SK-N-SH (cell line): ENCODE data around the gene PRG3. TPM values are rescaled to one million over a fixed set of nuclear protein-coding genes. Genes with fewer than 3 reads are reported as not detected.

Experiments used
- CTCF ChIA-PET: fragments of 300-600, 350-600 bp; formaldehyde crosslinking; extraction: SDS; loops from one replicate; lab custom pipeline; 2021; lab: Yijun Ruan, JAX
- POLR2A ChIA-PET: fragments of 350-600 bp; sonication (Branson Sonifier 250); formaldehyde crosslinking; extraction: SDS; loops from one replicate; lab custom pipeline; 2020; ENCODE audit warnings: antibody characterized with exemption, inconsistent platforms; lab: Yijun Ruan, JAX
- DNase-seq: peaks from one replicate; pipeline ENCODE4 v3.0.0; 2012
- H2AFZ ChIP-seq: fragments of 200-600 bp; sonication (generic); 2 replicates; pipeline ENCODE4 v1.8.1; 2016; ENCODE audit warnings: antibody characterized with exemption, mild to moderate bottlenecking, low read depth
- H3F3A ChIP-seq: fragments of 200-600 bp; sonication (generic); replicated peaks from 2 replicates; pipeline ENCODE3; 2016; ENCODE audit warnings: antibody characterized with exemption, mild to moderate bottlenecking; ENCODE audit not compliant: insufficient read depth
- H3K27ac ChIP-seq, 2 experiments: fragments of 200-500 bp in 1 of 2; fragments of 200-600 bp in 1 of 2; sonication (Bioruptor generic) in 1 of 2; sonication (generic), shearing (Covaris generic) in 1 of 2; 2 replicates each; pipeline versions ENCODE4 v1.5.1 to v1.6.1; 2014 to 2016; ENCODE audit warnings: low read depth in 2 of 2, inconsistent platforms in 1 of 2, low read length in 1 of 2, mild to moderate bottlenecking in 1 of 2, mixed read lengths in 1 of 2
- H3K27me3 ChIP-seq: fragments of 200-600 bp; sonication (generic), shearing (Covaris generic); 2 replicates; pipeline ENCODE4 v1.6.1; 2016; ENCODE audit warnings: mixed run types; ENCODE audit not compliant: insufficient read depth
- H3K36me3 ChIP-seq, 2 experiments: fragments of 200-500 bp in 1 of 2; fragments of 200-600 bp in 1 of 2; sonication (Bioruptor generic) in 1 of 2; sonication (generic) in 1 of 2; replicated peaks in 1 of 2; 2 replicates each; pipeline versions ENCODE3 to v1.5.1; 2014 to 2016; ENCODE audit warnings: low read length in 1 of 2, mild to moderate bottlenecking in 1 of 2; ENCODE audit not compliant: insufficient read depth in 2 of 2, control insufficient read depth in 1 of 2
- H3K4me1 ChIP-seq, 2 experiments: fragments of 200-500 bp in 1 of 2; fragments of 200-600 bp in 1 of 2; sonication (Bioruptor generic) in 1 of 2; sonication (generic), shearing (Covaris generic) in 1 of 2; 2 replicates each; pipeline versions ENCODE4 v1.5.1 to v1.6.1; 2014 to 2016; ENCODE audit warnings: low read depth in 1 of 2, low read length in 1 of 2, mixed run types in 1 of 2; ENCODE audit not compliant: insufficient read depth in 2 of 2, control insufficient read depth in 1 of 2
- H3K4me2 ChIP-seq: fragments of 200-600 bp; sonication (generic), shearing (Covaris generic); 2 replicates; pipeline ENCODE4 v1.6.1; 2017; ENCODE audit warnings: mixed run types
- H3K4me3 ChIP-seq, 2 experiments: fragments of 200-500 bp in 1 of 2; fragments of 200-600 bp in 1 of 2; sonication (Bioruptor generic) in 1 of 2; sonication (generic), shearing (Covaris generic) in 1 of 2; 2 replicates each; pipeline versions ENCODE4 v1.5.1 to v1.8.1; 2014 to 2016; ENCODE audit warnings: low read depth in 2 of 2, inconsistent platforms in 1 of 2, low read length in 1 of 2, mild to moderate bottlenecking in 1 of 2, mixed read lengths in 1 of 2, moderate library complexity in 1 of 2
- H3K79me2 ChIP-seq: fragments of 200-600 bp; sonication (generic); 2 replicates; pipeline ENCODE4 v1.8.1; 2017; ENCODE audit warnings: mild to moderate bottlenecking; ENCODE audit not compliant: insufficient read depth
- H3K9ac ChIP-seq: fragments of 200-600 bp; sonication (generic); 2 replicates; pipeline ENCODE4 v1.6.1; 2017; ENCODE audit warnings: mixed run types
- H3K9me2 ChIP-seq: fragments of 200-600 bp; sonication (generic); 2 replicates; pipeline ENCODE4 v1.6.1; 2017; ENCODE audit warnings: mixed run types
- H3K9me3 ChIP-seq: fragments of 200-600 bp; sonication (generic); 2 replicates; pipeline ENCODE4 v1.6.1; 2017; ENCODE audit warnings: mixed run types, mild to moderate bottlenecking, moderate library complexity
- H4K20me1 ChIP-seq: fragments of 200-600 bp; sonication (generic); 2 replicates; pipeline ENCODE4 v1.6.1; 2017; ENCODE audit warnings: mild to moderate bottlenecking, mixed run types; ENCODE audit not compliant: insufficient read depth
- ELF1 ChIP-seq: IDR thresholded peaks from 2 replicates; pipeline ENCODE4 v1.4.0; 2012
- FOSL2 ChIP-seq: IDR thresholded peaks from 2 replicates; pipeline ENCODE4 v1.4.0; 2012; ENCODE audit warnings: low read depth, mild to moderate bottlenecking, moderate library complexity, borderline replicate concordance
- FOXJ3 ChIP-seq: sonication (generic); formaldehyde crosslinking; IDR thresholded peaks from 2 replicates; pipeline ENCODE4 v1.5.1; 2020; ENCODE audit warnings: mild to moderate bottlenecking, missing genetic modification reagents
- MEF2A ChIP-seq: IDR thresholded peaks from 2 replicates; pipeline ENCODE4 v1.4.0; 2012; ENCODE audit warnings: low read depth, borderline replicate concordance
- MXI1 ChIP-seq: IDR thresholded peaks from 2 replicates; pipeline ENCODE4 v1.6.1; 2012; ENCODE audit warnings: mild to moderate bottlenecking, low read depth, low read length, improper control_type of control experiment
- NRF1 ChIP-seq: IDR thresholded peaks from 2 replicates; pipeline ENCODE4 v1.6.1; 2012; ENCODE audit warnings: low read depth, mild to moderate bottlenecking, low read length
- PBX3 ChIP-seq: IDR thresholded peaks from 2 replicates; pipeline ENCODE4; 2012
- POLR2AphosphoS5 ChIP-seq: IDR thresholded peaks from 2 replicates; pipeline ENCODE4 v1.6.1; 2012; ENCODE audit warnings: low read depth, low read length
- RCOR1 ChIP-seq: fragments of 150-350 bp; IDR thresholded peaks from 2 replicates; pipeline ENCODE4 v1.6.1; 2017; ENCODE audit warnings: antibody characterized with exemption, low read length
- RFX5 ChIP-seq: IDR thresholded peaks from 2 replicates; pipeline ENCODE4 v1.6.1; 2012; ENCODE audit warnings: mild to moderate bottlenecking, improper control_type of control experiment, low read length
- SIN3A ChIP-seq: IDR thresholded peaks from 2 replicates; pipeline ENCODE4 v1.6.1; 2012; ENCODE audit warnings: low read depth, mild to moderate bottlenecking, low read length, moderate library complexity, borderline replicate concordance
- SMC3 ChIP-seq: IDR thresholded peaks from 2 replicates; pipeline ENCODE4 v1.6.1; 2012; ENCODE audit warnings: low read depth, low read length, improper control_type of control experiment
- TAF1 ChIP-seq: IDR thresholded peaks from 2 replicates; pipeline ENCODE4 v1.6.1; 2012; ENCODE audit warnings: low read depth, mild to moderate bottlenecking, low read length, moderate library complexity, borderline replicate concordance
- TCF12 ChIP-seq: IDR thresholded peaks from 2 replicates; pipeline ENCODE4 v1.4.0; 2012
- WGBS: methylation state at CpG from one replicate; pipeline ENCODE4 v1.1.6; 2017; ENCODE audit warnings: low lambda C conversion rate; 5-methylcytosine and 5-hydroxymethylcytosine counted together
- polyA plus RNA-seq, 3 experiments: library from polyadenylated mRNA; depleted of rRNA; stranded (reverse); fragments of >200 nt; gene quantifications; 2 replicates each; pipeline ENCODE4 v1.2.3, GENCODE V29; 2012
- TF ChIP-seq, protein P1 (sequence below): IDR thresholded peaks from 2 replicates; pipeline ENCODE4 v1.6.1; 2012; ENCODE audit warnings: mild to moderate bottlenecking, low read depth, low read length, moderate library complexity
- TF ChIP-seq, protein P2 (sequence below): IDR thresholded peaks from 2 replicates; pipeline ENCODE4 v1.4.0; 2012; ENCODE audit warnings: low read depth

The PRG3 gene
- polyA plus RNA-seq, 1 of the 3 experiments (the other 2 are of a cell fraction), result not detected

DNA sequence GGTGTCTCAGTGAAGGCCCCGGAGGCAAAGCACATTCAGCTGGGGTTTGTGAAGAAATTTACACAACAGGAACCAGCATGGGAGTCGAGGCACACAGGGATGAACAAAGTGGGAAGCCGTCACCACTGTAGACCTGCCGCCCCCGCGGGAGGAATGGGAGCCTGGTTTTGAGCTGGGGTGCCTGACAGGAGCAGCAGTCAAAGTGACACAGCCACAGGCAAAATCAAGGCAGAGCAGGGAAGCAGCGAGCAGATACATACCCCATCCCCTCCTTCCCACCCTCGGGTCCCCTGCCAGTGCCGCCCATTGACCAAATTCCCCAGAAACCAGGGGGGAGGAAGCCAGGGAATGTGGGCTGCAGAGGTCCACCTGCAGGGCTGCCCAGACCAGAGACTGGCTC is 22.0 kb downstream of the PRG3 start:
- H3K9me3 ChIP-seq, result no peaks in the 10 kb centered on the region
- no peak overlapping the region for H2AFZ ChIP-seq
- no peaks in the 10 kb centered on the region for H3K36me3 ChIP-seq
- H3K79me2 ChIP-seq, result no peaks in the 10 kb centered on the region
- WGBS, result 42% methylated on average over 6 of the region's 9 CpGs
- H3K4me2 ChIP-seq, result no peak overlapping the region
- no peak for DNase-seq
- POLR2A ChIA-PET, result no interaction called here
- TF ChIP-seq RFX5 (no peak), POLR2AphosphoS5 (no peak), RCOR1 (no peak), FOSL2 (no peak), MEF2A (no peak), TAF1 (no peak), SMC3 (no peak), SIN3A (no peak), ELF1 (no peak), TCF12 (no peak), NRF1 (no peak), FOXJ3 (CRISPR knock-in tag) (no peak), MXI1 (no peak)
- TF ChIP-seq, protein P1, sequence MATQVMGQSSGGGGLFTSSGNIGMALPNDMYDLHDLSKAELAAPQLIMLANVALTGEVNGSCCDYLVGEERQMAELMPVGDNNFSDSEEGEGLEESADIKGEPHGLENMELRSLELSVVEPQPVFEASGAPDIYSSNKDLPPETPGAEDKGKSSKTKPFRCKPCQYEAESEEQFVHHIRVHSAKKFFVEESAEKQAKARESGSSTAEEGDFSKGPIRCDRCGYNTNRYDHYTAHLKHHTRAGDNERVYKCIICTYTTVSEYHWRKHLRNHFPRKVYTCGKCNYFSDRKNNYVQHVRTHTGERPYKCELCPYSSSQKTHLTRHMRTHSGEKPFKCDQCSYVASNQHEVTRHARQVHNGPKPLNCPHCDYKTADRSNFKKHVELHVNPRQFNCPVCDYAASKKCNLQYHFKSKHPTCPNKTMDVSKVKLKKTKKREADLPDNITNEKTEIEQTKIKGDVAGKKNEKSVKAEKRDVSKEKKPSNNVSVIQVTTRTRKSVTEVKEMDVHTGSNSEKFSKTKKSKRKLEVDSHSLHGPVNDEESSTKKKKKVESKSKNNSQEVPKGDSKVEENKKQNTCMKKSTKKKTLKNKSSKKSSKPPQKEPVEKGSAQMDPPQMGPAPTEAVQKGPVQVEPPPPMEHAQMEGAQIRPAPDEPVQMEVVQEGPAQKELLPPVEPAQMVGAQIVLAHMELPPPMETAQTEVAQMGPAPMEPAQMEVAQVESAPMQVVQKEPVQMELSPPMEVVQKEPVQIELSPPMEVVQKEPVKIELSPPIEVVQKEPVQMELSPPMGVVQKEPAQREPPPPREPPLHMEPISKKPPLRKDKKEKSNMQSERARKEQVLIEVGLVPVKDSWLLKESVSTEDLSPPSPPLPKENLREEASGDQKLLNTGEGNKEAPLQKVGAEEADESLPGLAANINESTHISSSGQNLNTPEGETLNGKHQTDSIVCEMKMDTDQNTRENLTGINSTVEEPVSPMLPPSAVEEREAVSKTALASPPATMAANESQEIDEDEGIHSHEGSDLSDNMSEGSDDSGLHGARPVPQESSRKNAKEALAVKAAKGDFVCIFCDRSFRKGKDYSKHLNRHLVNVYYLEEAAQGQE, result no peak
- no peaks in the 10 kb centered on the region for H3F3A ChIP-seq
- no peaks in the 10 kb centered on the region; a peak in 1 of 4 replicates for H3K4me1 ChIP-seq
- CTCF ChIA-PET, result interaction anchor here (0.9 to 7.1 kb wide), 3 partner anchors 9 to 254 kb away, joined by 3 to 33 read pairs (median 8); no protein-coding TSS in a partner anchor
- no peak overlapping the region for H3K9ac ChIP-seq
- no peaks in the 10 kb centered on the region for H4K20me1 ChIP-seq
- H3K27ac ChIP-seq, result no peak overlapping the region
- peaks cover 9% of the 10 kb centered on the region; the same call in 1 of the 2 replicates for H3K27me3 ChIP-seq
- no peaks in the 10 kb centered on the region for H3K9me2 ChIP-seq
- H3K4me3 ChIP-seq, result no peak overlapping the region

DNA sequence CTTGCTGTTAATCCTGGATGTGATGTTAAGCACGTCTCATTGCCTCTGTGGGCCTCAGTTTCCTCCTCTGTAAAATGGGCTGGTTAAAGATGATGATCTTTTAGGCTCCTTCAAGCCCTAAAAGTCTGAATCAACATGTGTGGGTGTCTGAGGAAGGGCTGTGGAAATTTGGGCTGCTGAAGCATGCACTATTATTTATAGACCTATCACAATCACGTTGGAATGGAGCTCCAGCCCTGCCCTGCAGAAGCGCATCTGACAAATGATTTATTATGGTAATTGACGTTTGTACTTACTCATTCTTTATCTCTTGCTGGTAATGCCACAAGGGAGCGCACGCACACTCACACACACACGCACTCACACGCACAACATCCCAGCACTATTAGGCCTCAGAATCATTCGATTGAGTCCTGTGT is 22.4 kb downstream of the PRG3 start:
- CTCF ChIA-PET, result interaction anchor here (1.3 to 7.1 kb wide), 3 partner anchors 9 to 62 kb away, joined by 3 to 33 read pairs (median 8); no protein-coding TSS in a partner anchor
- TF ChIP-seq PBX3, result 0 out of 2 replicates have a peak, but pooled peaks have one; percentile 17
- TF ChIP-seq, protein P2, sequence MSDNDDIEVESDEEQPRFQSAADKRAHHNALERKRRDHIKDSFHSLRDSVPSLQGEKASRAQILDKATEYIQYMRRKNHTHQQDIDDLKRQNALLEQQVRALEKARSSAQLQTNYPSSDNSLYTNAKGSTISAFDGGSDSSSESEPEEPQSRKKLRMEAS, result no peak
- no peaks in the 10 kb centered on the region for H3F3A ChIP-seq
- H3K36me3 ChIP-seq, result no peaks in the 10 kb centered on the region
- H4K20me1 ChIP-seq, result no peaks in the 10 kb centered on the region
- no peaks in the 10 kb centered on the region for H3K9me3 ChIP-seq
- no peak overlapping the region for H3K27ac ChIP-seq
- WGBS, result 55% methylated on average over 9 of the region's 9 CpGs
- no peak overlapping the region for H3K4me2 ChIP-seq
- POLR2A ChIA-PET, result no interaction called here
- H3K27me3 ChIP-seq, result peaks cover 5% of the 10 kb centered on the region; the same call in 1 of the 2 replicates
- H2AFZ ChIP-seq, result no peak overlapping the region
- DNase-seq, result no peak
- H3K4me3 ChIP-seq, result no peak overlapping the region
- H3K9ac ChIP-seq, result no peak overlapping the region
- no peaks in the 10 kb centered on the region for H3K79me2 ChIP-seq
- H3K4me1 ChIP-seq, result no peaks in the 10 kb centered on the region; a peak in 1 of 4 replicates
- no peaks in the 10 kb centered on the region for H3K9me2 ChIP-seq
